OCI-LY7 (cell line): Measurements from ENCODE around the gene ACBD7.

ENCODE experiments used
- EZH2phosphoT487 ChIP-seq: fragments of 200-600 bp; sonication (generic); IDR thresholded peaks from 2 replicates; pipeline ENCODE4 v1.6.1; 2018; ENCODE audit warnings: low read depth, borderline replicate concordance, mild to moderate bottlenecking, mixed run types, antibody characterized with exemption, low read length, moderate library complexity, mixed read lengths
- TF ChIP-seq, protein P1 (sequence below): fragments of 200-600 bp; sonication (generic); conservative IDR thresholded peaks from 2 replicates; pipeline ENCODE4 v1.5.1; 2014; ENCODE audit warnings: mild to moderate bottlenecking, antibody characterized with exemption, low read length, moderate library complexity, mixed read lengths

DNA sequence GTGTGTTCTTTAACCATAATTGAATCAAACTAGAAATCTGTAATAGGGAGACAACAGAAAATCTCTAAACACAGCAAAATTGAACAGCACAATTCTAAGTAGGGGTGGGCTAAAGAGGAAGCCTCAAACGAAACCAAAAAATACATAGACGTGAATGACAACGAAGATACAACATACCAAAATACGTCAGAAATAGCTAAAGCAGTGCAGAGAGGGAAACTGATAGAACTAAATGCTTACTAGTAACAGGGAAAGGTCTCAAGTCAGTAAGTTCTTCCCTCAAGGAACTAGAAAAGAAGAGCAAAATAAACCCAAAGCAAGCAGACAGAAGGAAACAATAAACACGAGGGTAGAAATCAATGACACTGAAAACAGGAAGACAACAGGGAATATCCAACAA is 27.6 kb upstream of the ACBD7 start:
- TF ChIP-seq, protein P1, sequence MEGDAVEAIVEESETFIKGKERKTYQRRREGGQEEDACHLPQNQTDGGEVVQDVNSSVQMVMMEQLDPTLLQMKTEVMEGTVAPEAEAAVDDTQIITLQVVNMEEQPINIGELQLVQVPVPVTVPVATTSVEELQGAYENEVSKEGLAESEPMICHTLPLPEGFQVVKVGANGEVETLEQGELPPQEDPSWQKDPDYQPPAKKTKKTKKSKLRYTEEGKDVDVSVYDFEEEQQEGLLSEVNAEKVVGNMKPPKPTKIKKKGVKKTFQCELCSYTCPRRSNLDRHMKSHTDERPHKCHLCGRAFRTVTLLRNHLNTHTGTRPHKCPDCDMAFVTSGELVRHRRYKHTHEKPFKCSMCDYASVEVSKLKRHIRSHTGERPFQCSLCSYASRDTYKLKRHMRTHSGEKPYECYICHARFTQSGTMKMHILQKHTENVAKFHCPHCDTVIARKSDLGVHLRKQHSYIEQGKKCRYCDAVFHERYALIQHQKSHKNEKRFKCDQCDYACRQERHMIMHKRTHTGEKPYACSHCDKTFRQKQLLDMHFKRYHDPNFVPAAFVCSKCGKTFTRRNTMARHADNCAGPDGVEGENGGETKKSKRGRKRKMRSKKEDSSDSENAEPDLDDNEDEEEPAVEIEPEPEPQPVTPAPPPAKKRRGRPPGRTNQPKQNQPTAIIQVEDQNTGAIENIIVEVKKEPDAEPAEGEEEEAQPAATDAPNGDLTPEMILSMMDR: no peak
- no peak for TF ChIP-seq EZH2phosphoT487
